ENCODE results near the gene SPPL2B.
A peak's percentile ranks its signal among the peaks of the same experiment; 100 is the strongest.
"Not testable (repeated sequence)": the region's sequence is repeated elsewhere in the genome, so short reads cannot be mapped to it uniquely, and the experiment has no call there.

The SPPL2B gene

DNA sequence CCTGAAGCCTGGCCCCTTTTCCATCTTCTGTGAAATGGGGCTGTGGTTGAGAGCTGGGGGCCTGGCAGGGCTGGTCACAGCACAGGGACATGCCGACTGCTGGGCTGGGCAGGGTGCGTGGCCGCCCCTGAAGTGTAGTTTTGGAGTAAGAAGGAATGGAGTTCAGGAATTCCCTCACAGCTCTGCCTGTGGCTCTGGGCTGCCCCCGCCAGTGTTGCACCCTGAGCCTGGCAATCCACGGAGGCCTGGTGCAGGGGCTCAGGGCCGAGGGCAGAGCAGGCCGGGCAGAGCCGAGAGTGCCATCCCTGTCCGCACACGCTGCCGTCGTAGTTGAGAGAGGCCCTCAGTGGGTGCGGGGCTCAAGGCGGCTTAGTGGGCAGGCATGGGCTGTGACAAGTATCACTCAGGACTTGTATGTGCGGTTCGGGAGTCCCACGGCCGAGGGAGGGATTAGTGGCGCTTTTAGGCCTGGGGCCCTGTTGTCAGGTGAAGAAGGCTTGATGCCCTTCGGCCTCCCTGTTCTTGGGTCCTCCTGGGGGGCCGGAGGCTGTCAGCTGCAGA, 9.7 kb downstream of the SPPL2B start:
- no peak for DNase-seq (ENCODE audit: low read depth)

DNA sequence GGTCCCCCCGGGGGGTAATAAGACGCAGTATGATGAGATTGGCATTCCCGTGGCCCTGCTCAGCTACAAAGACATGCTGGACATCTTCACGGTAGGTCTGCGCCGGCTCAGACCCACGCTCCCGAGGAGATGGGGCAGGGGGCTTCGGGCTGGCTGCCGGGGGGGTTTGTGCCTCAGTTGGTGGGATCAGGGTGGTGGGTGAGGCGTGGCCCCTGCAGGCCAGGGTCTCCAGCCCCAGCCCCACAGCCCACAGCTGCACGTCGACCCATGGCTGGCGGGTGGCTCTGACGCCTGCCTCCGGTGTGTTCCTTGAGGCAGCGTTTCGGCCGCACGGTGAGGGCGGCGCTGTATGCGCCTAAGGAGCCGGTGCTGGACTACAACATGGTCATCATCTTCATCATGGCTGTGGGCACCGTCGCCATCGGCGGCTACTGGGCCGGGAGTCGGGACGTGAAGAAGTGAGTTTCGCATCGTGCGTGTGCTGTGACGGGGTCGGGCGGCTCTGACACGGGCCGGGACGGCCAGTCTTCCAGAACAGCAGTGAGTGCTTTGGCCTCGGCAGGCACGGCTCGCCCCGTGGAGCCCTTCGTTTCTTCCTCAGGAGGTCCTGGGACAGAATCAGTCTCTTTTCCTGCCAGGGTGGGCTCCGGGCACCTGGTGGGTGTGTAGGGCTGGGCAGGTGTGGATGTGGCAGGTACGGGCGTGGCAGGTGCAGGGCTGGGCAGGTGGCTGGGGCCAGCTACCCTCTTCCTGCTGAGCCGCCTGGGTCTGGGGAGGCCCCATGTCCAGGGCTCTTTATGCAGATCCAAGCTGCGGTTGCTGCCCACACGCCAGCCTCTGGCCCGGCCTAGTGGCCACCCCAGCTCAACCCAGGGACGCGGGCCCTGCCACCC, 10.5 kb downstream of the SPPL2B start:
- DNase-seq (ENCODE audit: low read depth): no peak

DNA sequence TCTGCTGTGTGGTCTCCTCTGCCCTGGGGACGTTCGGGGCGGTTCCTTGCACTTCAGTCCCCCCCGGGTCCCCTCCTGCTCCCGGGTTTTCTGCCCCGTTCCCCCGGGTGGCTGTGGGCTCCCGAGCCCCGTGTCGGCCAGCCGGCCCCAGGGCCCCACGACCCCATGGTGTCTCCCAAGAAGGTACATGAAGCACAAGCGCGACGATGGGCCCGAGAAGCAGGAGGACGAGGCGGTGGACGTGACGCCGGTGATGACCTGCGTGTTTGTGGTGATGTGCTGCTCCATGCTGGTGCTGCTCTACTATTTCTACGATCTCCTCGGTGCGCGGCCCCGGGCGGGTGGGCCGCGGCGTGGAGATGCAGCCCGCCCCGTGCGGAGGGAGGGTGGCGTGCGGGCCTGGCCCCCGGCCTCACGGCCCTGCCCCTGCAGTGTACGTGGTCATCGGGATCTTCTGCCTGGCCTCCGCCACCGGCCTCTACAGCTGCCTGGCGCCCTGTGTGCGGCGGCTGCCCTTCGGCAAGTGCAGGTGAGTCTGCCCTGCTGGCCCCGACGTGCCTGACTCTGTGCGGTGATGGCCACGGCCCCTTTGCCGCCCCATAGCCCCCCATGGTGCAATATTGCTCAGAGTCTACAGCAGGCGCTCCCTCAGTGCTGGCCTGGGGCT, 11.3 kb downstream of the SPPL2B start:
- no peak for DNase-seq (ENCODE audit: low read depth)

DNA sequence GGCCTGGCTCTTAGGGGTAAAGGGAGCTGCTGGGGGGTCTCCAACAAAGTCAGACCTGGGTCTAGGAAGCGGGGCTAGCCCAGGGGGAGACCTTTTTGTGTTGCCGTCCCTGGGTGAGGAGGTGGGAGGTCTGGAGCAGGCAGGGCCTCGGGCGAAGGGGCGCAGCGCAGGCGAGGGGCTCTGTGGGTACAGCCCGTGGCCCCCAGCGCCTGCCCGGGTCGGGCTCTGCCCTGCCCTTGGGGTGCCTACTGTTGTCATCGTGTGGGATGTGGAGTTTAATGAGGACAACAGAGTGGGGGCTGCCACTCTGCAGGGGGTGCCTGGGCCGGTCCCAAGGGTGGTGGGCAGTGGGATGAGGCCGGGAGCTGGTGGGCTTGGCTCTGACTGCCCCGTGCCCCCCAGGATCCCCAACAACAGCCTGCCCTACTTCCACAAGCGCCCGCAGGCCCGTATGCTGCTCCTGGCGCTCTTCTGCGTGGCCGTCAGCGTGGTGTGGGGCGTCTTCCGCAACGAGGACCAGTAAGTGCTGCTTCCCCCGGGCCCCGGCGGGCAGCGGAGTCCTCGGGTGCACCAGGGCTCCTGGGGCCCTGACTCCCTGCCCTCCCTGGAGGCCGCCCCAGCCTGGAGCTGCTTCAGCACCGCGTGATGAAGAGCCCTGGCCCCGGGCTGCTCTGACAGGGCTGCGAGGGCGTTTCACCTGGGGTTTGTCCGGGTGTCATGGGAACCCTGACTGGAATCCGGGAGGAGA, 12.2 kb downstream of the SPPL2B start:
- DNase-seq (ENCODE audit: low read depth): no peak

DNA sequence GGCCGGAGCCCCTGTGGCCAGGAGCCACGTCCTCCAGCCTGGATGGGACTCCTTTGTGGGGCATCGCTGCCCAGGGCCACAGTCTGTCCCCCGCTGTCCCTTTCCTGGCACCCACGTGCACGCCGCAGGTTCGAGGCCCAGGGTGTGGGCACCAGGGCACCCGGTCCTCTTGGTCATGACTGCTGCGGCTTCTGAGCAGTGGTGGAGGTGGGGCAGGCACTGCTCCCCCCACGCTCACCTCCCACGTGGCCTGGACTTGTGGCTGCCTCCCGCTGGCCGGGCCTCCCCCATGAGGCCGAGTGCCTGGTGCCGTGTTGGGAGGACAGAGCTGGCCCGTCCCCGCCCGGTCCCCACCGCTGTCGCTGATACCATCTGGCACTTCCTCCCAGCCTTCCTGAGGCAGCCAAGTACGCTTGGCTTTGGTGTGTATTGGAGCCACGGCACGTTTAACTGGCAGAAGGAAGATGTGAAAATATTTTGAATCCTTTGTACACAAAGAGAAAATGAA, 12.8 kb downstream of the SPPL2B start:
- DNase-seq (ENCODE audit: low read depth): no peak

DNA sequence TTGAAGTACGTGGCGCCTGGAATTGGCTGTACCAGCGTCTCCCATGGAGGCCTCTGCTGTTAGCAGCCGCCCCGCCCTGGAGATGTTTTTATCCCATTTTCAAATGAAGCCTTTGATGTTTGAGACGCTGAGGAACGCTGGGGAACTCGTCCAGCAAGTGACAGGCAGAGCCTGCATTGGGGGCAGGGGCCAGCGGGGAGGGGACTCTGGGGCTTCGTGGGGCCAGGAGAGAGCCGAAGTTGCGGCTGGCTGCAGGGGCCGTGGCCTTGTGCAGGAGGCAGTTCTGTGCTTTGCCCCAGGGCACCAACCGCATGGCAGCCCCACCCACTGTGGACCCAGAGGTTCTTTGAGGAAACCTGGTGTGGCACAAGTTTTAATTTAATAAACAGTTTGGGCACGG, 13.5 kb downstream of the SPPL2B start:
- no peak for DNase-seq (ENCODE audit: low read depth)

DNA sequence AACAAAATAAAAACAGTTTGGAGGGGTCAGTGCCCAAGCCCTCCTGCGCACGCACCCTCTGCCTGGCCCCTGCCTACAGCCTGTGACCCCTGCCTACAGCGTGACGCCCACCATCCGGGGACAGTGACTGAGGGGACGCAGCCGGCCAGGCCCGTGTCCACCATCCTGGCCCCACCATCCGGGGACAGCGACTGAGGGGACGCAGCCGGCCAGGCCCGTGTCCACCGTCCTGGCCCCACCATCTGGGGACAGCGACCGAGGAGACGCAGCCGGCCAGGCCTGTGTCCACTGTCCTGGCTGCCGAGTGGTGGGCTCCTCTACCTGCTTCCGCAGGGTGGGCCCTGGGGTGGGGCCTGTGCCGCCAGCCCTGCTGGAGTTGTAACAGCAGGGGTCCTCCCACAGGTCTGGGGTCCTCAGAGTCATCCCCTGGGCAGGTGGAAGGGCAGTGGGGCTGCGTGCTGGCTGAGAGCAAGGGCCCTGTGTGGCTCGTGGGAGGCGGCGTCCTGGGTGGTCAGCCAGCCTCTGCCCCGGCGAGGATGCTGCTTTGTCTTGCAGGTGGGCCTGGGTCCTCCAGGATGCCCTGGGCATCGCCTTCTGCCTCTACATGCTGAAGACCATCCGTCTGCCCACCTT, 14.3 kb downstream of the SPPL2B start:
- no peak for DNase-seq (ENCODE audit: low read depth)

DNA sequence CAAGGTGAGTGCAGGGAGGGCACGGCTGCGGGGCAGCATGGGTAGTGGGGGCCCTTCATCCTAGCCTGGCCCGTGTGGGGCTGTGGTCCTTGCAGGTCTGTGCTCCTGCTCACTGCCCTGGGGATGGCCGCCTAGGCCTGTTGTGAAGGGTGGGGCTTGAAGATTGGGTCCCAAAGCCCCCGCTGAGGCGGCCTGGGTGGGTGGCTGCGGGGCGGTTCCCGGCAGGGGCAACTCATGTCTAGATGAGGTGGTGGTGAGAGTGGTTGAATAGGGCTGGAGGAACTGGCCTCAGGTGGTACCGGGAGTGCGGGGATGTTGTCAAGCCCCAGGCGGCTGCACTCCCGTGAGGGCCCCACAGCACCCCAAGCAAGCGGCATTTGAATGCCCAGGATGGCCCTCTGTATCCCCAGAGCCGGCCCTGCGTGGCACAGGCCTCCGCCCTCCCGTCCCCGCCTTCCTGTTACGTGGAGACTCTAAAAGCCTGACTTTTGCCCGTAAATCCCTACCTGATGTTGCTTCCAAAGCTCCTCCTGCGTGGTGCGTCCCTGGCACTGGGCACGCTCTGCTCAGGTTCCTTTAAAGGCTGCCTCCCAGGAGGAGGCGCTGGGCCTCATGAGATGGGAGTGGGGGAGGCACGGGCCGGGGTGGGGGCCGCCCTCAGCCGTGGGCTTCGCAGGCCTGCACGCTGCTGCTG, 15.0 kb downstream of the SPPL2B start:
- no peak for DNase-seq (ENCODE audit: low read depth)

DNA sequence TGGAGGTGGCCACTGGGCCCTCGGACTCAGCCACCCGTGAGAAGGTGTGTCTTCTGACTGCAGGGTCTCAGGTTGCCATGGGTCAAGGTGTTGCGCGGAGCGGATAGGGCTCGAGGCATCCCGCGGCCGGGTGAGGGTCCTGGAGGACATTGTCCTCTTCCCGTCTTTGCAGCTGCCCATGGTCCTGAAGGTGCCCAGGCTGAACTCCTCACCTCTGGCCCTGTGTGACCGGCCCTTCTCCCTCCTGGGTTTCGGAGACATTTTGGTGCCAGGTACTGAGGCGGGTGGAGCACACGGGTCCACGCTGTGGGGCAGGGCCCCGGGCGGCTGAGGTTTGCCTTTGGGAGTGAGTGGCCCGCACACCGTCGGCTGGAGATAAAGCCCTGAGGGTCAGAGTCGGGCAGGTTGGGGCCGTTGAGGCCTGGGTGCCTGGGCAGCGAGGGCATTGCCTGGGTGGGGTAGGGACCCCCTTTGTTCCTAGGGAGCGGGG, 15.9 kb downstream of the SPPL2B start:
- DNase-seq (ENCODE audit: low read depth): no peak

DNA sequence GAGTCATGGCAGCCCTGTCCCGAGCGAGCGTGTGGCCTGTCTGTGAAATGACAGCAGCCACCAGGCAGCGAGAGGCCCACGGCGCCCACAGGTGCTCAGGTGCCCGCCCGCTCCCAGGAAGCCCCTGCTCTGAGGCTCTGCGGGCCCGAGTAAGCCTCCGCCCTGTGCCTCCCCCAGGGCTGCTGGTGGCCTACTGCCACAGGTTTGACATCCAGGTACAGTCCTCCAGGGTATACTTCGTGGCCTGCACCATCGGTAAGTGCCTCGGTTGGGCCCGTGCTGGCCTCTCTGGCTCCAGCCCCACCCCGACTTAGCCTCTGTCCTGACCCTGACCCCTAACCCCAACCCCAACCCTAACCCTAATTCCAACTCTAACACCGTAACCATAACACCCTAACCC, 16.6 kb downstream of the SPPL2B start:
- DNase-seq (ENCODE audit: low read depth): no peak

DNA sequence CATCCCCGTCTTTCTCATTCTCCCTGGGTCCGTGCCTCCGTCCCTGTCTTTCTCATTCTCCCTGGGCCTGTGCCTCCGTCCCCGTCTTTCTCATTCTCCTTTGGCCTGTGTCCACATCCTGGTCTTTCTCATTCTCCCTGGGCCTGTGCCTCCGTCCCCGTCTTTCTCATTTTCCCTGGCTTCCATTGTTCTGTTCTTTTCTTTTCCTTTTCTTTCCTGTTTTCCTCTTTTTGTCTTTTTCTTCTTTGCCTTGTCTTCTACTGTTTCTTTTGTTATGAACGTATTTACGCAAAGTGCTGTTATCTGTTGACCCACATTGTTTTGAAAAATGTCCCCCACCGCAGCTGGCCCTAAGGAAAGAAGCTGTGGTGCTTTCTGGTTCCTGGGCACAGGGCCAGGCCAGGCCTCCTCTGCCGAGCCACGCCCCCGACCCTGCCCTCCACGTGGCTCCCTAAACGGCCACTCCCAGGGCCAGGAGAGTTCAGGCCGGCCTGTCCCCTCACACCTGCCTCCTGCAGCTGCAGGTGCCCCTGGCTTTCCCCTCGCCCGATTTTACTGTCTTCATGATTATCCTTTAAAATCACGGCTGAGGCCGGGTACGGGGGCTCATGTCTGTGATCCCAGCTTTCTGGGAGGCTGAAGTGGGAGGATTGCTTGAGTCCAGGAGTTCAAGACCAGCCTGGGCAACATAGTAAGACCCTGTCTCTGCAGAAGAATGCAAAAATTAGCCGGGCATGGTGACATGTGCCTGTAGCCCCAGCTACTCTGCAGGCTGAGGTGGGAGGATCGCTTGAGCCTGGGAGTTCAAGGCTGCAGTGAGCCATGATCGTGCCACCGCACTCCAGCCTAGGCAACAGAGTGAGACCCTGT, 17.5 kb downstream of the SPPL2B start:
- peak; percentile 16 for DNase-seq (ENCODE audit: low read depth)

DNA sequence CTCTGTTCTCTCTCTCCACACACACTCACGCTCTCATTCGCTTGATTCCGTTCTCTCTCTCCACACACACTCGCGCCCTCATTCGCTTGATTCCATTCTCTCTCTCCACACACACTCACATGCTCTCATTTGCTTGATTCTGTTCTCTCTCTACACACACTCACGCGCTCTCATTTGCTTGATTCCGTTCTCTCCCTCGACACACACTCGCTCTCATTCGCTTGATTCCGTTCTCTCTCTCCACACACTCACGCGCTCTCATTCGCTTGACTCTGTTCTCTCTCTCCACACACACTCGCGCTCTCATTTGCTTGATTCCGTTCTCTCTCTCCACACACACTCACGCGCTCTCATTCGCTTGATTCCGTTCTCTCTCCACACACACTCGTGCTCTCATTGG, 21.3 kb downstream of the SPPL2B start:
- not testable (repeated sequence) for DNase-seq (ENCODE audit: low read depth)

DNA sequence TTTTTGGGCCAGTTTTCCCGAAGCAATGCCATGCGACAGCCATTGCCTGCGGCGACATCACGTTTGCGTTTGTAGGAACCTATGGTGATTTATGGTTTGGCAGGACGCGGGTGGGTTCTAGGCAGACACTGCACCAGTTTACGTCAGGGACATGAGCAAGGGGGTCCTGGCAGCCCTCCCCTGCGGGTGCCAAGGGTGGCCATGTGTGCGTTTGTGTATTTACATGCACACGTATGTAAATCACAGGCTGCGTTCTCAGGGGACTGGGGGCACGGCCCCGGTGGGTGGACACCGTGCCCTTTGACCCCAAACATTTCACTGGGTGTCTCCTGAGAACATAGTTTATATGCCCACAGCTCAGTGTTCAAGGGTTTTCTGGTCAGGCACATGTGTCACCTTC, 22.2 kb downstream of the SPPL2B start:
- no peak for DNase-seq (ENCODE audit: low read depth)

DNA sequence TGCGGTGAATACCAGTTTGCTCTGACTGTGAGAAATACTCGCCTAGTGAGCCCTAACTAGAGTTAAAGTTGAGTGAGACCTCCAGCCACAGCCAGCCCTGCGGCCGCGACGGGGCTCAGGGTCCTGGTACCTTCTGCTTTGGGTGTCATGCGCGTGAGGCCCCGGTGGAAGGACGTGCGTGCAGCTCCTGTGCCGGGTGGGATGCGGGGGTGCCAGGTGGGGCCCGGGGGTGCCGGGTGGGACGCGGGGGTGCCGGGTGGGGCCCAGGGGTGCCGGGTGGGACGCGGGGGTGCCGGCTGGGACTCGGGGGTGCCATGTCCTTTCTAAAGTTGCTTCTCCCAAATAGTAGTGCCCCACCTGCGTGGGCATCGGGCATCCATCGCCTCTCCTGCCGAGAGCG, 23.1 kb downstream of the SPPL2B start:
- no peak for DNase-seq (ENCODE audit: low read depth)

DNA sequence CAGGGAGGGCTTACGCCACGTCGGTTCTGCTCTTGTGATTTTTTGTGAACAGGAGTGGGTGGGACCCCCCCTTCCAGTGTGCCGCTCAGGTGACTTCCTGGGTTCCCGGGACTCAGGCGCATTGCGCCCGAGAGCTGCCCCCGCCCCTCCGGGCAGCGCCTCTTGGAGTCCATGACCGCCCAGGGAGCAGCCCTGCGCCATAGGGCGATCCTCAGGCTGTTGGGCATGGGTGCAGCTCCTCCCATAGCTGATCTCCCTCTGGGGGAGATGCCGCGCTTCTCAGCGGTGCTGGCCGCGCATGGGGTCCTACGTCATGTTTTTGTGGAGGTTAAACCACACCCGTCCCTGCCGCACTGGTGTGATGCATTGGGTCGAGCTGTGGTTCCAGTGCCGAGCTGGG, 23.6 kb downstream of the SPPL2B start:
- no peak for DNase-seq (ENCODE audit: low read depth)

DNA sequence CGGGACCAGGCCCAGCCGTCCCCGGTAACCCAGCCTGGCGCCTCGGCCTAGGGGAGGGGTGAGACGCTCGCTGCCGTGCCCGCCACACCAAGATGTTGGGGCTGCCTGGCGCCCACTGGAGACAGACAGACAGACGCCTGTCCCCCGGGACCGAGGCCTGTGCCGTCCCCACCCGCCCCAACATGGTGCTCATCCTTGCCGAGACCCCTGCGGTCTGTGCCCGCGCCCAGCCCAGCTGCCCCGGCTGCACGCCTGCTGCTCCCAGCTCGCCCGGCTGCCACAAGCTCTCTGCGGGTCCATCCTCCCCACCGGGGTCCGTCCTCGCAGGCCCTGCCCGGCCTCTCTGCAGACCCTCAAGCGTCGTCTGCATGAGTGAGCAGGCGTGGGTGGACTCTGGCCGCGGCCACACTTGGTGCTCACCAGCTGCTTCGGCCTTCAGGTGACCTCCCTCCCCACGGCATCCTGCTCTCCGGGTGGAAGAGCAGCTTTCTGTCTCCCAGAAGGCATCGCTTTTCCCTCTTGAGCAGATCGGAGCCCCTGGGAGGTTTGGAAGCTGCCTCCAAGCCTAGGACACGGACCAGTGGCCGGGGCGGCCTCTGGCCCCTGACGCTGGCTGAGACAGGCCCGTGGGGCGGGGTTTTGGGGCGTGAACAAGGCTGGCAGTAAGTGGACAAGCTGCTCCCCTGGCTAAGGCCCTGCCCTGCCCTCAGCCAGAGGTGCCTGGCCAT, 24.8 kb downstream of the SPPL2B start:
- no peak for DNase-seq (ENCODE audit: low read depth)

DNA sequence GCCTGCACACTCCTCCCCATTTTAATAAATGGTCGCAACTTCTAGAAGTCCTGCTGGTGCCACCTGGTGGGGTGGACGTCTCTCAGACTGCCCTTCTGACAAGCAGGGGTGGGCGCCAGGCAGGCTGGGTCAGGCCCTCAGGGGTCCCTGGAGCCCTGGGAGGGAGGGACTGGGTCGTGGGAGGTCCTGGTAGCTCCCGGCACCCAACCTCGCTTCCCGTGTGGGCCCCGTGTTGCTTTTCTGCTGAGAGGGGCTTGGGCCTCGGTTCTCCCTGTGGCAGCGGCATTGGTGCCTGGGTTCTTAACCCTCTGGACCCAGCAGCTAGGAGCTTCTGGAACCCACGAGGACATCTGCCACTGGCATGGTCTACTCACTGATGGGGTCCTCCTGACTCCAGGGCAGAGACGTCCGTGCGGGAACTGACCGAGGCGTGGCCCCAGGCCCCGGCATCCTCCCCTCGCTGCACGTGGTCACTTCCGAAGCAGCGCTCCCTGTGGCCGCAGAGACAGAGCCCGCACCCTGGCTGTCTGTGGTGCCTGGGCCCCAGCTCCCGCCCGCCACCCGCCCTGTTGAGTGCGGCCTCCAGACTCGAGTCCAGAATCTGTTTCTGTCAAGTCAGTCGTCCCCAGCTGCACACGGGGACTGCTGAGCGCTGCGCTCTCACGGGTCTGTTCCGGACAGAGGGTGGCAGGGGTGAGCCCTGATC, 25.6 kb downstream of the SPPL2B start:
- DNase-seq (ENCODE audit: low read depth): no peak

DNA sequence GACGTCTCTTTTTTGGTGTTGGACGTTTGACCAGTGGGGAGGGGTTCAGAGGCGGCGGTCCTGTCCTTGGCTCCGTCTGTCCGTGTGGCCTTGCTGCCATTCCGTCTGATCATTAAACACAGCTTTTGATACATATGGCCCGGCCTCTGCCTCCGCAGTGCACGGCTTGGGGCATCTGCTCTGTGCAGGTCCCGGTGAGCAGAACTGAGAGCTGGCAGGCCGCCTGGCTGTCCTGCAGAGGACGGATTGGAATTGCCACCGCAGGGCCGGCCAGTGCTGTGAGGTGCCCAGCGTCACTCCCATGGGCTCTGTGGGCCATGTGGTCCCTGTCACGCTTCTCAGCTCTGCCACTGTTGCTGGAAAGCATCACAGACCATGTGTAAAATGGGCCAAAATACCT, 26.2 kb downstream of the SPPL2B start:
- DNase-seq (ENCODE audit: low read depth): no peak

All from EH (cell line).